Calu3 (cell line): ENCODE results near the gene PKM. TPM values are rescaled to one million over a fixed set of nuclear protein-coding genes. Genes with fewer than 3 reads are reported as not detected.

Source experiments
- BruUV-seq: library from RNA; stranded (reverse); fragments of 400-500 nt; replicated peaks from 2 replicates; lab custom pipeline; 2021; lab: Mats Ljungman, UMichigan
- CTCF ChIA-PET: fragments of 300-600 bp; sonication (Branson Sonifier 250); formaldehyde crosslinking; loops from one replicate; lab custom pipeline; 2022; ENCODE audit warnings: antibody characterized with exemption; lab: Charles Lee
- DNase-seq: peaks from one replicate; pipeline ENCODE4 v3.0.0; 2022
- H3K27ac Mint-ChIP-seq: one replicate; pipeline ENCODE4 v1.8.0; 2022; ENCODE audit warnings: mixed read lengths; ENCODE audit not compliant: unreplicated experiment
- H3K27me3 Mint-ChIP-seq: one replicate; pipeline ENCODE4 v1.8.0; 2022; ENCODE audit warnings: mixed read lengths; ENCODE audit not compliant: unreplicated experiment
- H3K36me3 Mint-ChIP-seq: one replicate; pipeline ENCODE4 v1.8.0; 2022; ENCODE audit warnings: mild to moderate bottlenecking, moderate library complexity, mixed read lengths; ENCODE audit not compliant: insufficient read depth, unreplicated experiment
- H3K4me1 Mint-ChIP-seq: one replicate; pipeline ENCODE4 v1.8.0; 2022; ENCODE audit warnings: mild to moderate bottlenecking, low read depth, mixed read lengths; ENCODE audit not compliant: unreplicated experiment
- H3K4me3 Mint-ChIP-seq: one replicate; pipeline ENCODE4 v1.8.0; 2022; ENCODE audit warnings: mild to moderate bottlenecking, low read depth, moderate library complexity, mixed read lengths; ENCODE audit not compliant: unreplicated experiment
- H3K9me3 Mint-ChIP-seq: one replicate; pipeline ENCODE4 v1.8.0; 2022; ENCODE audit warnings: low read depth, mixed read lengths; ENCODE audit not compliant: unreplicated experiment
- intact Hi-C: fragments of 100-400 bp; cut with micrococcal nuclease; formaldehyde crosslinking; loops from one replicate; pipeline ENCODE4 v1.10.0; 2022; ENCODE audit not compliant: unreplicated experiment
- total RNA-seq: library from RNA; stranded (reverse); gene quantifications from 2 replicates; pipeline ENCODE4 v1.2.3, GENCODE V29; 2022
- TF ChIP-seq, protein P1 (sequence below): fragments of 200-600 bp; IDR thresholded peaks from one replicate; pipeline ENCODE4 v1.8.0; 2022; ENCODE audit warnings: antibody characterized with exemption; ENCODE audit not compliant: unreplicated experiment

The PKM gene
- total RNA-seq, 1 experiment from 2014 or later: 1,922 TPM

DNA sequence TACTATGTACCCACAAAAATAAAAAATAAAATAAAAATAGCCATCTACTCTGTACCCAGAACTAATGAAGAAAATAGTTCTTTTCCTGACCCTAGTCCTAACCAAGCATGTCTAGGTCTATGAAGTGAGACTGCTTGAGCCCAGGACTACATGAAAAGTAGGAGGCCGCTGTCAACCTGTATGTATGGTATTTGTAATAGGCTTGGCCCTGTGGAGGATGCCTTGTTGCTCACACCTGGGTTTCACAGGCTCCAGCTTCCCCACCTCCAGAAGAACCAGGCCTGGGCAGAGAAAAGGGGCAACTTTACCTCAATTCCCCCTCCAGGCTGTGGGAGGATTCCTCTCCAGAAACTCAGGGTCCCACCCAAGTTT is 6.8 kb upstream of the PKM start:
- DNase-seq: no peak
- peaks cover 43% of the 10 kb centered on the region for H3K36me3 Mint-ChIP-seq
- peak overlapping the region; percentile 65 for H3K4me3 Mint-ChIP-seq
- TF ChIP-seq, protein P1, sequence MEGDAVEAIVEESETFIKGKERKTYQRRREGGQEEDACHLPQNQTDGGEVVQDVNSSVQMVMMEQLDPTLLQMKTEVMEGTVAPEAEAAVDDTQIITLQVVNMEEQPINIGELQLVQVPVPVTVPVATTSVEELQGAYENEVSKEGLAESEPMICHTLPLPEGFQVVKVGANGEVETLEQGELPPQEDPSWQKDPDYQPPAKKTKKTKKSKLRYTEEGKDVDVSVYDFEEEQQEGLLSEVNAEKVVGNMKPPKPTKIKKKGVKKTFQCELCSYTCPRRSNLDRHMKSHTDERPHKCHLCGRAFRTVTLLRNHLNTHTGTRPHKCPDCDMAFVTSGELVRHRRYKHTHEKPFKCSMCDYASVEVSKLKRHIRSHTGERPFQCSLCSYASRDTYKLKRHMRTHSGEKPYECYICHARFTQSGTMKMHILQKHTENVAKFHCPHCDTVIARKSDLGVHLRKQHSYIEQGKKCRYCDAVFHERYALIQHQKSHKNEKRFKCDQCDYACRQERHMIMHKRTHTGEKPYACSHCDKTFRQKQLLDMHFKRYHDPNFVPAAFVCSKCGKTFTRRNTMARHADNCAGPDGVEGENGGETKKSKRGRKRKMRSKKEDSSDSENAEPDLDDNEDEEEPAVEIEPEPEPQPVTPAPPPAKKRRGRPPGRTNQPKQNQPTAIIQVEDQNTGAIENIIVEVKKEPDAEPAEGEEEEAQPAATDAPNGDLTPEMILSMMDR: no peak
- H3K9me3 Mint-ChIP-seq: no peaks in the 10 kb centered on the region
- no TSS peak for BruUV-seq
- peaks cover 36% of the 10 kb centered on the region for H3K4me1 Mint-ChIP-seq
- H3K27me3 Mint-ChIP-seq: no peaks in the 10 kb centered on the region
- peak overlapping the region; percentile 97 for H3K27ac Mint-ChIP-seq
- intact Hi-C loops: no loop called here
- CTCF ChIA-PET: interaction anchor here (1.6 kb wide), 1 partner anchor 11 kb away, joined by 10 read pairs; no protein-coding TSS in a partner anchor

DNA sequence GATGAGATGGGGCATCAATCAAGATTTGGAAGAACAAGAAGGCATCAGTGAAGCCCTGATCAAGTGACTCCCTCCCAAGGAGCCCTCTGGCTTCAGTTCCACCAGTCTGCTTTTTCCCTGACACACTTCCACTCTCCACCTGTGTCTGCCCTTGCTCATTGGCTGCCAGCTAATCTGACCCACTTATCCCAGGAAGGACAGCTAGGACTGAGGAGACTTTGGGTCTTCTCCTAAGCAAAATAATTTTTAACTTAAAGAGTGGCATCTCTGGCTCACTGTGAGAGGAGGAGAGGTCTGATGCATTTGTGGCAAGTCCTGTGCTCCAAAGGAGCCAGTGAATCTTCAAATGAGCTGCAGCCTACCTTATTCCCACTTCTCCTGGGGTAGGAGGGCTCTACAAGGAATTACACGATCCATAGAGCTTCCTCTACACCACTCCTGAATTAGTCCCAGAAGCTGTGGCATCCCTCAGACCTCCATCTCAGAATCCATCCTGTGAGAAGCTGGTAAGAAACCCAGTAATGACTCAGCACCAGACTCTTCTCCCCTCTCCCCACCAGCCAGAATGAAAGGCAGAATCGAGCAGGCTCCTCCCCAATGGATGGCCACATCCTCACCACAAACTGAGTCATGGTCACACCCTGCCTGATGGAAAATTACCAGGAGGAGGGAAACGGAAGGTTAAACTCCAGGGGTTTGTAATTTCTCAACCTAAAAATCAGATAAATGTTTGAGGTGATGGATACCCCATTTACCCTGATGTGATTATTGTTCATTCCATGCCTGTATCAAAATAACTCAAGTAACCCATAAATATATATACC is 6.3 kb upstream of the PKM start:
- TSS peak; percentile 94 for BruUV-seq
- TF ChIP-seq, protein P1: no peak
- CTCF ChIA-PET: interaction anchor here (1.6 kb wide), 1 partner anchor 11 kb away, joined by 10 read pairs; no protein-coding TSS in a partner anchor
- intact Hi-C loops: no loop called here
- peak overlapping the region; percentile 97 for H3K27ac Mint-ChIP-seq
- peak; percentile 91 for DNase-seq
- H3K4me1 Mint-ChIP-seq: peaks cover 42% of the 10 kb centered on the region
- peak overlapping the region; percentile 65 for H3K4me3 Mint-ChIP-seq
- H3K9me3 Mint-ChIP-seq: no peaks in the 10 kb centered on the region
- no peaks in the 10 kb centered on the region for H3K27me3 Mint-ChIP-seq
- H3K36me3 Mint-ChIP-seq: peaks cover 45% of the 10 kb centered on the region

DNA sequence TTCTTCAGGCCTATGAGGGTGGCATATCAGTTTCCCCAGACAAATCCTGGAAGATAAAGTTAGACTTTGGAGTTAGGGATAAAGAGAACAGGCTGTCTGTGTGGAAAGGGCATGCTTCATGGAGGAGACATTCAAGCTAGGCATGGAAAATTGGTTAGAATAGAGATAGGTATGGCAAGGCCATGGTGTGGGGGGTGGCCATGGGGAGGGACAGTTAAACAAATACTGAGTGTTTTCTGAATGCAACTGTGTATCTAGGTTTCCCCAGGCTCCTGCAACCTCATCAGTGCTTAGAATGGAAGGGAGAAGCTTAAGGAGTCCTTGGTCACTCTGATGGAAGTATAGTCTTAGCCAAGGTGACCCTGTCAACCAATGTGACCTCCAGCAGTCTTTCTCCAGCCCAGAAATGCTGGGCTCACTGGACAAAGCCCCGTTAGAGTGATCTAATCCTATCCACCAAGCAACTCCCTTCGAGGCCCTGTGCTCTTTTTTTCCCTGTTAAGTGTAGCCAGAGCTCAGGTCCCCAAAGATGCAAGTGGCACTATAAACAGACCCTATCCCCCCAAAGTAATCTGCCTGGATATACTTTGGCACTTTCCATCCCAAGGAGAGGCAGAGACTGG is 5.5 kb upstream of the PKM start:
- no peaks in the 10 kb centered on the region for H3K27me3 Mint-ChIP-seq
- no TSS peak for BruUV-seq
- H3K4me3 Mint-ChIP-seq: peak overlapping the region; percentile 65
- peak overlapping the region; percentile 97 for H3K27ac Mint-ChIP-seq
- TF ChIP-seq, protein P1: no peak
- no peaks in the 10 kb centered on the region for H3K9me3 Mint-ChIP-seq
- DNase-seq: no peak
- H3K36me3 Mint-ChIP-seq: peaks cover 46% of the 10 kb centered on the region
- H3K4me1 Mint-ChIP-seq: peaks cover 46% of the 10 kb centered on the region
- CTCF ChIA-PET: interaction anchor here (1.6 kb wide), 1 partner anchor 10 kb away, joined by 10 read pairs; no protein-coding TSS in a partner anchor
- intact Hi-C loops: no loop called here

DNA sequence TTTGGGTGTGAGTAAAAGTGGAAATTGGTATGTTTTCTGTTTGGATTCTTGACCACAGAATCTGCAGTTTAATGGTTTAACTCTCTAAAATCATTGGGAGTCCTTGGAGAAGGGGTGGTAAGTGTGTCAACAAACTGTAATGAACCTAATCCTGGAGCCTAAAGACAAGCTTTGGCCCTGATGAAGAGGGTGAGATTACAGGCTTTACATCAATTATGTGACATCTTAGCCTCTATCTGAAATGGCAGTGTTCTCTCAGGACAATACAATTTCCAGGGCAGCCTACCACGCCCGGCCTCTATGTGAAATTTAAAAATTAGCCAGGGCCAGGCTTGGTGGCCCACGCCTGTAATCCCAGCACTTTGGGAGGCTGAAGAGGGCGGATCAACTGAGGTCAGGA is 4.3 kb upstream of the PKM start:
- intact Hi-C loops: no loop called here
- CTCF ChIA-PET: no interaction called here
- Mint-ChIP-seq H3K27me3 (no peaks in the 10 kb centered on the region), H3K4me3 (no peak overlapping the region), H3K4me1 (peaks cover 46% of the 10 kb centered on the region), H3K27ac (peak overlapping the region; percentile 19), H3K36me3 (peaks cover 50% of the 10 kb centered on the region), H3K9me3 (no peaks in the 10 kb centered on the region)
- no peak for DNase-seq
- no TSS peak for BruUV-seq
- TF ChIP-seq, protein P1: no peak
